DND-41 (cell line): ENCODE data around the gene GPC3.

Experiments
- CTCF ChIP-seq: IDR thresholded peaks from 2 replicates; pipeline ENCODE4 v1.5.1; 2012; ENCODE audit warnings: borderline replicate concordance, low read length, moderate library complexity, mild to moderate bottlenecking; ENCODE audit not compliant: poor library complexity, severe bottlenecking; ENCODE audit errors: extremely low read depth
- EZH2 ChIP-seq: IDR thresholded peaks from 3 replicates; pipeline ENCODE4 v1.6.1; 2012; ENCODE audit warnings: borderline replicate concordance, low read depth, mild to moderate bottlenecking, moderate library complexity, low read length, inconsistent platforms; ENCODE audit not compliant: severe bottlenecking

DNA sequence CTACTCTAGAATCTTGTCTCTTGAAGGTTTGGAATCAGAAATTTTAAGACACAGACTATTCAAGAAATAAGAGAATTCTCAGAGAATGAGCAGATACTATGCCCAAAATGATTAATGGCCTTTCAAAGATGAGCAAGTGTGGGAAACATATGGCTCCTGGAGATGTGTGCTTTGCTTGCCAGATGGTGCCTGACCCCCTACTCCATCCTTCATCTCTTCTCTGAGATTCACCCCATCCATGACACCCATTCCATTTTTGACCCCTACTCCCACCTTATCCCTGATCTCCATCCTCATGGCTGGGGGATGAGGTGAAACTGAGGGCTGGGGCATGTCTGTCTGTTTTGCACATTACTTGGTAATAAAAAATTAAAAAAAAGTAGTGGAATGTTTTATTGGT lies 75.5 kb downstream of the GPC3 start:
- TF ChIP-seq CTCF (no peak), EZH2 (no peak)
